Activated CD4-positive, alpha-beta T cell treated with anti-CD3 and anti-CD28 coated beads, Interleukin-2, amount 50 U/mL, for 16 hours (primary cell): ENCODE results near the gene DCTPP1.
"Not testable (repeated sequence)": the region's sequence is repeated elsewhere in the genome, so short reads cannot be mapped to it uniquely, and the experiment has no call there.

Experiments used
- DNase-seq: peaks from one replicate; pipeline ENCODE4 v3.0.0-alpha.2; 2020

Gene DCTPP1

GRCh38 chr16:30429678-30430427, at the start of gene DCTPP1:
Gene DCTPP1, minus strand, starts transcription at chr16:30430030. Its CDS starts 50 bp downstream, at chr16:30429980.
- DNase-seq: peak; percentile 99

- no peak for DNase-seq
These were observed 49.1 kb upstream of the DCTPP1 start for GRCh38 chr16:30478766-30479478.

- DNase-seq: not testable (repeated sequence)
These were observed 47.9 kb upstream of the DCTPP1 start for GRCh38 chr16:30477773-30478172.

GRCh38 chr16:30476991-30477390, 47.2 kb upstream of the DCTPP1 start:
- DNase-seq: no peak

GRCh38 chr16:30474684-30475083, 44.9 kb upstream of the DCTPP1 start:
- no peak for DNase-seq

GRCh38 chr16:30474074-30474452, 44.2 kb upstream of the DCTPP1 start:
- DNase-seq: no peak

- DNase-seq: peak; percentile 58
These were observed 43.6 kb upstream of the DCTPP1 start for GRCh38 chr16:30473231-30474073.

GRCh38 chr16:30472328-30472942, 42.6 kb upstream of the DCTPP1 start, which contains the start of gene ITGAL:
Gene ITGAL, plus strand, starts transcription at chr16:30472742. Its CDS starts 96 bp downstream, at chr16:30472838.
- DNase-seq: peak; percentile 97

GRCh38 chr16:30470632-30470995, 40.8 kb upstream of the DCTPP1 start:
- no peak for DNase-seq

GRCh38 chr16:30470170-30470512, 40.3 kb upstream of the DCTPP1 start:
- peak; percentile 66 for DNase-seq

GRCh38 chr16:30464078-30464477, 34.2 kb upstream of the DCTPP1 start:
- DNase-seq: no peak

GRCh38 chr16:30461426-30461825, 31.6 kb upstream of the DCTPP1 start:
- not testable (repeated sequence) for DNase-seq

- DNase-seq: no peak
These were observed 29.6 kb upstream of the DCTPP1 start for GRCh38 chr16:30459456-30459855.

- peak; percentile 97 for DNase-seq
These were observed 28.9 kb upstream of the DCTPP1 start for GRCh38 chr16:30458561-30459394.

GRCh38 chr16:30457743-30458560, 28.1 kb upstream of the DCTPP1 start:
- DNase-seq: no peak

GRCh38 chr16:30457256-30457655, 27.4 kb upstream of the DCTPP1 start:
- no peak for DNase-seq

- DNase-seq: no peak
These were observed 26.5 kb upstream of the DCTPP1 start for GRCh38 chr16:30456302-30456701.

- not testable (repeated sequence) for DNase-seq
These were observed 23.1 kb upstream of the DCTPP1 start for GRCh38 chr16:30452709-30453580.

- DNase-seq: no peak
These were observed 19.2 kb upstream of the DCTPP1 start for GRCh38 chr16:30449116-30449435.

- no peak for DNase-seq
These were observed 17.8 kb upstream of the DCTPP1 start for GRCh38 chr16:30447512-30448226.
